Brain pericyte (primary cell): ENCODE results near the gene DCDC2C.
"Not testable (repeated sequence)": the region's sequence is repeated elsewhere in the genome, so short reads cannot be mapped to it uniquely, and the experiment has no call there.

Source experiments
- DNase-seq: peaks from one replicate; pipeline ENCODE4 v3.0.0-alpha.2; 2012; ENCODE audit warnings: low read depth, low spot score

DCDC2C gene

DNA sequence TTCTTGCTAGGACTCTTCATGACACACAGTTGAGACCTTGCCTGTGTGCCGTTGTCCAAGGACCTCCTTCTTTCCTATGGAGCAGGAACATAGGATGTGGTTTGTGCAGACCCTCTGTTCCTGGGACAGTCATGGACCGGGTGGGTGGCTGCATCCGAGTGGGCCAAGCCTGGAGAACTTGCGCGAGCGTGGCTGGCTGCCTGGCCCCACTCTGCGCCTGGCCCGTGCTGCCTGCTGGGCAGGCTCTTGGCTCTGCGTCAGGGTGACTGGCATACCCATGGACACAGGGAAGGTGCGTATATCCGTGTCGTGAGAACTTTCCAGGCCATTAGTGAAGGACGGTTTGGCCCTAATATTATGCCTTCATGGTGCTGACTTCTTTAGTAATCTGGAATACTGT, 68.2 kb downstream of the DCDC2C start:
- DNase-seq: no peak

DNA sequence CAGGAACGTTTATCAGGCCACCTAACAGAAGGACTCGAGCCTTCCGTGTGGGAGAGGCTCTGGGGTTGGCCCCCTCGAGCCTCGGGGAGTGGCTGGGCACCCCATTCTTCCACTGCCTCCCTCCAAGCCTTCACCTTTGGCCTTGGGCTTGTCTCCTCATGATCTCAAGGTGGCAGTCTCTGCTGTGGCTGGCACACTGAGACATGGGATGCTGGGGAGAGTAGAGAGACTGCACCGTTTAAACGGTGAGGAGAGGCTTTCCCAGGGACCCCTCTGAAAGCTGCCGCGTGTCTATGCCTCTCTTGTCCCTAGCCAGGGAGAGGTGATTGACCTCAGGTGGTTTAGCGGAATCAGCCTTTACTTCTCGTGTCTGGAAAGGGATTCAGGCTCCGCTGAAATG, 71.0 kb downstream of the DCDC2C start:
- no peak for DNase-seq

DNA sequence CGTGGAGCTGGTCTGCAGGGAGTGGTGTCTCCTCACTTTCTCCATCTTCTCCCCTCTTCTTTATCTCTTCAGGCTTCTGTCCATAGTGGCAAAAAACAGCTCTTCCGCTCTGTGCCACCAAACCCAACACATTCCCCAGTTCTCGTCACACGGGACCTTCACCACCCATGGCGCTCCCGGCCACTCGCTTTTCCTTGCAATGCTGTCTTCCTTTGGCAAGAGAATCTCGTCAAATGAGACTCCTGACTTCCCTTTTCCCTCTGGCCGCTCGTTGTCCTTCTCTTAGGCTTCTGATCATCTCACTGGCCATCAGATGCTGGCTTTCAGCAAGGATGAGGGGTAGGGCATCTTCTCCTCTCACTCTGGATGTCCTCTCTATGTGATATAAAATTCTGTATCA, 72.9 kb downstream of the DCDC2C start:
- no peak for DNase-seq

DNA sequence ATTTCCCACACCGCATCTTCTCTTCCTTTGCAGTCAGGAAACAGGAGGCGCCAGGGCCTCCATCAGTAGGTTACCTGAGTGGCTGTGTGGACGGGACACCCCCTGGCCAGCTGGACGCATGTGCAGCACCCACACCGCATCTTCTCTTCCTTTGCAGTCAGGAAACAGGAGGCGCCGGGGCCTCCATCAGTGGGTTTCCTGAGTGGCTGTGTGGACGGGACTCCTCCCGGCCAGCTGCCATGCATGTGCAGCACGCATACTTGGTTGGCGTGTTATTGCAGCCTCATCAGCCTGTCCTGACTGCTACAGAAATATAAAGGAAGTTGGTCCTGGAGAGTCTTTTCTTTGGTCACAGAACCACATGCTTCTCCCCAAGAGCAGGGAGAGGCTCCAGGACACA, 74.6 kb downstream of the DCDC2C start:
- no peak for DNase-seq

DNA sequence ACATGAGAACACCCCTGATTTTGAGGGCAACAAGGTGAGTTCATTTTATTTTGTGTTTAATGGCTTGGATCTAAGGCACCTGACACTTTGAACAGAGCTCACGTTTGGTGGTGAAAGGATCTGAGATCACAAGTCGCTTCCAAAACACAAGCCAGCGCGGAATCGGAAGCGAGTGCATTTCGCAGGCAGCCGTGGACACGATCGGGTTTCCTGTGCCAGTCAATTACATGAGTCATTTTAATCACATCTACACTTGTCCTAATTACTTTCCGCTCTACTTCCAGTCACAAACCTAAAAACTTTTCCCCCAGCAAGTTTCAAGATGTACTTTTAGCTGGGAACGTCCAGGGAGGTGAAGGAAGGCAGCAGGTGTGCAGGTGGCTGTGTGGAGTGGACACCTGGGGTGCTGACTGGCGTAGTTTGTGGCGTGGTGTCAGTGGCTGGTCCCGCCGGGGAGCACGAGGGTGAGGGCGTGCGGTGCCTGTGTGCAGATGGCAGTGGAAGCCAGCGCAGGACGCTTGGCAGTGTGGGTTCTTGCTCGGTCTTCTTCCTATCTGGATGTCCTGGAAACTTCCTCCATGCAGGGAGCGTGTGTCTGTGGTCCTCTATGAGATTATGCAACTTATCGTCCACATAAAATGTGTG, 75.6 kb downstream of the DCDC2C start:
- no peak for DNase-seq

DNA sequence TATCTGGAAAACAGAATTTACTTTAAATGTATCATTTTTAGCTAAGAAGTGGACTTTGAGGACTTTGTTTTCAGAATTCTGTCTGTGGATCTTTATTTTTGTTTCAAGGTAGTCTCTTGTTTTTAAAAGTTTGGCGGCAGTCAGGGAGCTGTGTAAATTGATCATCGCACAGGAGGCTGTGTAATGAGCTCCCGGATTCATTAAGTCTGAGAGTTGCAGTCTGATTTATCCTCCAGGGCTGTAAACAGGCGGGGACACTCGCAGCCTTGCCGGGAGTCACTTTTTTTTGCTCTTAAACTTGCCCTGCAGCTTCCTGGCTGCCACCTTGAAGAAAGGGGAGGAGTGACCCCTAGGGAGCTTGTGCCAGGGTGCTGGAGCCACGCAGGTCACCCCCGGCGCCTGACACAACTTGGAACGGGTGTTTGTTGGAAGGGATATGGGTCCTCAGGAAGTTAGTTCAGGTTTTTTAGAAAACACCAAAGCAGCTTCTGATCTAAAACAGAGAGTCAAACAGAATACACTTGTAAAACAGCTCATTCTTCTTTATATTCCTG, 76.2 kb downstream of the DCDC2C start:
- DNase-seq: no peak

DNA sequence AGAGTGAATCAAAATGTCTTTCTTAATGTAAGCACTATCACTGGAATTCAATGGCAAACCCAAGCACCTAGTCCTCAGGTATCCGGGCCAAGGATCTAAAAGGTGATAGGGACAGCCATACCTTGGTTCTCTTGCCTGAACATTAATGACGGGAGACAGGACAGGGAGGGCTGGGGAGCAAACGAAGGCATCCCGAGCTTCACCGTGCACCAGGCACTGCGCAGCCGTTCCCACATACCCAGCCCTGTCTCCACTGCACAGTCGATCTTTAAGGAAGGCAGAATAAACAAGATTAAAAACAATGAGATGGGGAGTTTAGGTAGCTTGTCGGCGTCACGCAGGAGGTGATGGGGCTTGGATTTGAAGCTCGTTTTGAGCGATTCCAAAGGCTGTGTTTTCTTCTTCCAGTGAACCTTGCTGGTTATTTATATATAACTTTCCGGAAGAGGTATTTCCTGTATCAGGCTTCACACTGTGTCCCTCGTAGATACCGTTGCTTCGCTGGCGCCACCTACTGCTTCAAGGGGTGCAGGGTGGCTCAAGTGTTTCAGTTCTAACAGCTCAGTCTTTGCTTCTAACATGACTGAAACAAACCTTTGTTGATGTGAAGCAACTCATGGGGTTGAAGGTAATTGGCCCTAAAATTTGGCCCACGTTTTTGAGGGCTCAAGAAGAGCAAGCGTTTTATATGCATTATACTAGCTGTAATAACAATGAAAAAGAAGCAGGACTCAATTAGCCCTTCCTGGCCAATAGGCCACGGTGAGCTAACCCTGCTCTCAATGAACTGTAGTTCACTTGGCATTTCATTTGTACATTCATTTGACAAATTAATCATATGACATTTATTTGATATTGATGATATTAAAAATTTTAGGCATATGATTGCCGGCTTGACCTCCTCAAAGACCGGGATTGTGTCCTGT, 77.4 kb downstream of the DCDC2C start:
- peak; percentile 18 for DNase-seq

DNA sequence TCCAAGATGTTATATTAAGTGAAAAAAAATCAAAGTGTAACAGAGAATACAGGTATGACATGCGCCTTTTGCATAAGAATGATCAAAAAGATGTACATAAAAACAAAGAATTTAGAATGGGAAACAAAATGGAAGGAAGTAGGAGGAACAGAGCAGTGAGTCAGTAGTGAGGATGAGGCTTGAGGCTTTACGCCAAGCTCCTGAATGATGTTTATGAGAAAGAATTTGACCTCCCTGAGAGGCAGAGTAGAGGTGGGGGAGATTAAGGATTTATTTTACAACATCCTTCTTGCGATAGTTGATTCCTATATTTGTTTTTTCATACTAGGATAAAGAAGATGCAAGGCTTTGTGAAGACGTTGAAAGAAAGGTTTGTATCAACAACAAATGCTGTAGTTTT, 81.4 kb downstream of the DCDC2C start:
- no peak for DNase-seq

DNA sequence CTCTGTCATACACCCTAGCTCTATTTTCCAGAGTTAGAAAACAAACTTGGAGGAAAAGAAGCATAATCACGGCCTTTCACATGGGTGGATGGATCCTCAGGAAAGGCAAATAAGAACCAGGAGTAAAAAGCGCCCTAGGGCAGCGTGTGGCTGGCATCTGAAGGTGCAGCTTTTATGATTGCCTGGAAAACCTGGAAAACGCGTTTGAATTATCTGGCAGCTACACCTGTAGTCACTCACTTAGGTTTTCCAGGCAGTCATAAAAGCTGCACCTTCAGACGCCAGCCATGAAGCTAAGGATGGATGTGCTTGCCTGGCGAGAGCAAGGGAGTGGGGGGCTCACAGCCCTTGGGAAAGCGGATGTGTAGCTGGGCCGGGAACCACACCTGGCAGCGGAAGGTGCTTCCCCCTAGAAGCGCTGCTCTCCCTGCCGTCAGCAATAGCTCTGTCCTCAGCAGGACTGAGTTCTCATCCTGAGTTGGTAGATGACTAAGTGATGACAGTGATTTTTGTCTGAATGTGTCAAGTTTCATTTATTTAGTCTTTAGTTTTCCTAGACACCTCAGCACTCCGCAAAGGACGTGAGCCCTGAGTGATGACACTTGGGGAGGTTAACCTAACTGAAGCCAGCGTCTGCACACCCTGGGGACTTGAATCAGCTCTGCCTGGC, 82.0 kb downstream of the DCDC2C start:
- no peak for DNase-seq

DNA sequence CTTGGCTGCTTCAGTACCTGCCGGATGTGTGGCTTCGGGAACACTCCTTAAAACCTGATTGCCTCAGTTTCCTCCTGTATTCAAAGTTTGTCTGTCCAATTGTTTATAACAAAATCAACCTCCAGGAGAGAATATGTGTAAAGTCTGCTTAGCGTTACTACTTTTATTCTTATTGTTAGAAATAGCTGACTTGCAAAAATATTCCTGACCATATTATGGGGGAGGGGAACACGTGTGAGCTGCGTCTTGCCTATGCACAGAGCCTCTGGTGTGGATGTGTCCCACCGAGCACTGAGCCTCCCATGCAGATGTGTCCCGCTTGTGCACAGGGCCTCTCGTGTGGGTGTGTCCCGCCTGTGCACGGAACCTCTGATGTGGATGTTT, 82.5 kb downstream of the DCDC2C start:
- no peak for DNase-seq

DNA sequence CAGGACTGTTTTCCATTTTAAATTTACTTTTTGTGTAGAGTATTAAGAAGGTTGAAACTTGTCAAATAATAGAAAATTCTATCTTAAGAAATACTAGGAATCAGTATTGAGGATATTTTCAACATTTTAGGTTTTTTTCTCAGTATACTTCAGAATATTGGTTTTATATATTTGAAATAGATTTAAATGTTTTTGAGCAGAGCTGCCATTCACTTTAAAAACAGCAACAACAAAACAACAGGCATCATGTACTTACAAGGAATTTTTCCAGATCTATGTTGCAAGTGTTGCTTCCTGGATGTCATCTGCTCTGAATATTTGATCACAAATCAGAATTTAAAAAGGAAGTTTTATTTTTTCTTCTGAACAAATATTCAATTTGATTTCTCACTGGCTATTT, 84.4 kb downstream of the DCDC2C start:
- DNase-seq: no peak

DNA sequence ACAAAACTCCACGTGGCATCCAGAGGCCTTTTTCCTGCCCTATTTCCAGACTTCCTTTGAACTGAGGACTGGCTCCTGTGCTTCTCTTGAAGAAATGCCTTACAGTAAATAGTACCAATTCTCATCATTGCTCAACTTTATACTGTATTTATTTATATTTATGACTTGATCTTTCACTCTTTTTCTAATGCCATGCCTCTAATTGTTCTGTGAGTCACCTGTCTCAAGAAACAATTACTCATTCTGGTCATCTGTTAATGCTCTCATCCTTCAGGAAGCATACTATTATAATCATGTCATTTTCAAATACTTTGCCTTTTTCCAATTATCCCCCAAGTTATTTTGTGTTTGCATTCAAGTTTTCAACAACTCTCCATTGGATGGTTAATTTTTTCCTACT, 85.9 kb downstream of the DCDC2C start:
- DNase-seq: no peak

DNA sequence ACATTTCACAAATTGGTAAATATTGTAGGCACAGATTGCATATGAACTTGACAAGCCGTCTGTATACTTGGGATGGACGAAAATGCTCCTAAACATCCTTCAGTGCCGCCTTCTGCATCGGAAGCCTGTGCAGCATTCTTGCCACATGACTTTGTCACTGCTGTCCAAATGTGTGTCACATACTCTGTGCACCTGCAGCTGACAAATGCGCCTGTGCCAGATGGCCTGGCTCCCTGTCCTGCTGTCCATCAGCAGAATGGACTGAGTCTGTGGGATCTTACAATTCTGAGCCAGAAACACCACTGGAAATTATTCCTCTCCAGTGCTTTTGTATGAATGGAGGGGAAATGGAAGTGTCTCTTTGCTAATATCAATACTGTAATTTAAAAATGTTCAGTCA, 89.9 kb downstream of the DCDC2C start:
- no peak for DNase-seq

DNA sequence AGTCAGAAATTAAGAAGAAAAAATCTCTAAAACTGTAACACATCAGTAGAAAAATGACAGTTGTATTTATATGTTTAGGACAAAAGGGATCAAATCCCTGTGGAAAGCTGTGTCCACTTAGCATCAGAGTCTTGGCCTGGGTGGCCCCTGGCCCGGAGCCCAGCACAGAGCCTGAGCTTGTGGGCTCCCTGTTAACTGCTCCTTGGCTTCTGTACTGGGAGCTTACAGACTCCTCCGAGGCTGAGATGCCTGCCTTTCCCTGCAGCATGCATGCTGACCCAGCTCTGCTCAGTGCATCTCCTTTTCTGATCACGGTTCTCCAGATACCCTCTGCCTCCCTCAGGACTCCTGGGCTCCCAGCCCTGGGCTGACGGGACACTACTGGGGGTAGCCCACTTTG, 98.1 kb downstream of the DCDC2C start:
- no peak for DNase-seq

DNA sequence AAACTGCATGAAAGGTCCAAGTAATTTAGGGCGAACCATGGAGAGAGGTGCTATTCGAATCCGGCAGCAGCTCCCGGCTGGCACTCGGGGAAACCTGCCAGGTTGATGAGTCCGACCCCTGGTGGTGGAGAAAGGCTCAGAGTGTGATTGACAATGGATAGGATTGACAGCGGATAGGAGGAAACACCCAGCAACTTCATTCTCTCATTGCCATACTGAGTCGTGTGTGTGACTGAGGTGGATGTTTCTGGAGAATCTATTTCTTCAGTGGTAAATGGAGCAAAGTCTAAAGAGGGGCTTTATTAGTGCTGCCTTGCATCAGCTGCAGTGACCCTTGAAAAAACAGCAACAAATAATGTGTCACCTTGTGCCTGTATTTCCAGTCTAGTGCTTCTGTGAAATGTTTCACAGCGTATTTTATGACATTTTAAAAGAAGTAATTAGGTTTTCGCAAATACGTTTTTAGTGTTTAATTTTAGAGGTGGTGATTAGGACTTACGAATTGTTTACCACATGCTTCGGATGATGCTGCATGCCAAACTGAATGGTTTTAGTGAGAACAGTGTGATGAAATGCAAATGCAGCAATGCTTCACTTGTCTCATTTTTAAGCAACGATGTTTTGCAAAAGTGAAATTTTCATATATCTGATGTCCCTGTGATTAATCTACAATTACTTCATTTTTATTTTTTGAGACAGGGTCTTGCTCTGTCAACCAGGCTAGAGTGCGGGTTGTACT, 102.0 kb downstream of the DCDC2C start:
- no peak for DNase-seq

DNA sequence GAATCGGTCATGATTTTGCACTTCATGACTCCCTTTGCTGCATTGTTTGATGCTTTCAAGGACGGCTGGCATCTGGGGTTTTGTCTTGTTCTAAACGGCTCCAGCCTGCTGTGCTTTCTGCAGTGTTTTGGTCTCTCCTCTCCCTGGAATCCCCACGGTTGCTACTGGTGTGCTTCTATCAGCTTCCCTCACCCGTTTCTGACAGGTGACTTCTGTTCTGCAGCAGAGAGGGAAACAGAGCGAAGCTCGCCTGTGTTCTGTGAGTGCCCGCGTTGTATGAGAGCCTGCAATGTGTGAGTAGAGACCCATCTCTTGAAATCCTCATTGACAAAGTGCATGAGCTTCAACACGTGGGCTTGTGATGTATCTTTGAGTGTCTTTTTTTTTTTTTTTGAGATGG, 102.8 kb downstream of the DCDC2C start:
- DNase-seq: no peak

DNA sequence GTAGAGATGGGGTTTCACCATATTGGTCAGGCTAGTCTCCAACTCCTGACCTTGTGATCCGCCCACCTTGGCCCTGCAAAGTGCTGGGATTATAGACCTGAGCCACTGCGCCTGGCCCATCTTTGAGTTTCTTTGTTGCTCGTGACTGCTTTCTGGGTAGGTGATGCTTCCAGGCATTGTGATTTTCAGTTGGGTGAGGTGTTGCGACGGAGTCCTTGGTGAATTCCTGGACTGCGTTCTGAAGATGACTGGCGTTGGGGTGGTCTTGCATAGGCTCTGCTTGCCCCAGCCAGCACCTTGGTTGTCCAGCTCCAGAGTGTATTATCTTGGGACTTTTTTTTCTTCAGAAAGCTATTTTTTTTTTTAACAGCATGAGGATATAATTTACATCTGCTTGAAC, 103.4 kb downstream of the DCDC2C start:
- DNase-seq: no peak

DNA sequence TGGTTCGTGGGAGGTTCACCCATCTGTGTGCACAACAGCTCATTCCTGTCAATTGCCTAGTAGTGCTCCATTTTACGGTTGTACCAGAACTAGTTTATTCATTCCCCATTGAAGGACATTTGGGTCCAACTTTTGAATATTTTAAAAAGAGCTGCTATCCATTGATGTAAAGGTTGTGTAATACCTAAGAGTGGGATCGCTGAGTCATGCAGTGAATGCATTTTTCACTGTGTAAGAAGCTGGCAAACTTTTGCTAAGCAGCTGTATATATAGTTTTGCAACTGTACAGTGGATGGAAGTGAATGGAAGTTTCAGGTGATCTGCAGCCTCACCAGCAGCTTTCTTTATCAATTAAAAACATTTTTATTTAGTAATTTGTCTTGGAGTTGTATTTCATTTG, 104.5 kb downstream of the DCDC2C start:
- no peak for DNase-seq

DNA sequence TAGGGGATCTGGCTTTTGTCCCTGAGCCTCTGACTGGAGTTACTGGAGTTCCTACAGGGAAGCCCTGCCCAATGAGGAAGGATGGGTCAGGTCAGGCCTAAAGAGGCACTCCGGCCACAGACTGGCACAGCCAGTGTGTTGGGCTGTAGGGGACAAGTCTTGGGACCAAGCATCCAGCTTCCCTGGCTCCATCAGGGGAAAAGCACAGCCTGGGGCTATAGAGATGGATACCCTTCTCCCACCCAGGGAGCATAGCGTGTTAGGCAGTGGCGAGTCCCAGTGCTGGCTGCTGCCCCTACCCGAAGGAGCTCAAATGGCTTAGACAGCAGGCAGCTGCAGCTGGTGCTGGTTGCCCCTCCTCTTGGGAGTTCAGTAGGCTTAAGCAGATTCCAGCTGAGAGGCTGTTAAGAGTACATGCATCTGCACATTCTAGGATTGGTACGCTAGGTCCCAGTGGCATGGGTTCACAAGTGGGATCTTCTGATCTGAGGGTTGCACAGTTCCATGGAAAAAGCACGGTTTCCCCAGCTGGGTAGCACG, 111.4 kb downstream of the DCDC2C start:
- no peak for DNase-seq

DNA sequence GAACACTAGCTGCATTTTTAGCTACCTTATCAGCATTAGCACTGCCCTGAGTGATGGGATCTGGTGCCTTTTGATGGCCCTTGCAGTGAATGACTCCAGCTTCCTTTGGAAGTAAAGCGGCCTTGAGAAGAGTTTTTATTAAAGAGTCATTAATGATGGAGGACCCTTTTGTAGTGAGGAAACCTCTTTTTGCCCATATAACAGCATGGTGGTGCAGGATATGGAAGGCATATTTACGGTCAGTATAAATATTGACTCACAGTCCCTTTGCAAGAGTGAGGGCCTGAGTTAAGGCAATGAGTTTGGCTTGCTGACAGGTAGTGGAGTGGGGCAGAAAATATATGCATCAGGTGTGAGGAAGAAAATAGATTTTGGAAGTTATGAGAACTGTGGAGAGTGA, 113.8 kb downstream of the DCDC2C start:
- not testable (repeated sequence) for DNase-seq

DNA sequence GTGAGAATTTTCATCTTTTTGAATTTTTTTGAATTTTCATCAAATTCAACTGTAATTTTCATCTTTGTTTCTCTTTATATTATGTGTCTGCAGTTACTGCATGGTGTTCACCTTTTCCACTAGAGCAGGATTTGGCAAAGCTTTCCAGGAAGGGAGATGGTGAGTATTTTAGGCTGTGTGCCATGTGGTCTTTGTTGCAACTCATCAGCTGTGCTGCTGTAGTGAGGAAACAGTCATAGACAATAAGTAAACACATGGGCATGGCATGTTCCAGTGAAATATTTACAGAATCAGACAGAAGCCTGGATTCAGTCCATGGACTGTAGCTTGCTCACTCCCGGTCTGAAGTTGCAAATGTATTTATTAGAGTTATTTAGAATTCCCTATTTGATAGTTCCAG, 120.4 kb downstream of the DCDC2C start:
- DNase-seq: no peak
